H1 (cell line): ENCODE data around the gene SLC1A4. TPM values are rescaled to one million over a fixed set of nuclear protein-coding genes. Genes with fewer than 3 reads are reported as not detected.

Experiments used
- BACH1 ChIP-seq: IDR thresholded peaks from 2 replicates; pipeline ENCODE4 v1.6.1; 2012; ENCODE audit warnings: low read length, improper control_type of control experiment
- EGR1 ChIP-seq: IDR thresholded peaks from 2 replicates; pipeline ENCODE4 v1.6.1; 2011; ENCODE audit warnings: low read depth, low read length, borderline replicate concordance
- EP300 ChIP-seq, 2 experiments: IDR thresholded peaks; 1 replicate in 1 of 2; 2 replicates in 1 of 2; pipeline ENCODE4 v1.6.1; 2011 to 2012; ENCODE audit warnings: low read depth in 2 of 2, low read length in 2 of 2, mild to moderate bottlenecking in 2 of 2, borderline replicate concordance in 1 of 2, inconsistent platforms in 1 of 2, moderate library complexity in 1 of 2
- GTF2F1 ChIP-seq: IDR thresholded peaks from 2 replicates; pipeline ENCODE4 v1.6.1; 2012; ENCODE audit warnings: low read depth, low read length, improper control_type of control experiment, borderline replicate concordance
- KDM1A ChIP-seq: fragments of 200-600, 300-600 bp; sonication (generic); IDR thresholded peaks from 2 replicates; pipeline ENCODE4 v1.7.1; 2016; ENCODE audit warnings: mild to moderate bottlenecking, low read length, borderline replicate concordance
- POU5F1 ChIP-seq: IDR thresholded peaks from 2 replicates; pipeline ENCODE4 v1.6.1; 2011; ENCODE audit warnings: low read depth, mild to moderate bottlenecking, low read length, moderate library complexity
- RBBP5 ChIP-seq: IDR thresholded peaks from 2 replicates; pipeline ENCODE4 v1.7.1; 2012; ENCODE audit warnings: low read depth, mild to moderate bottlenecking, inconsistent platforms, low read length, moderate library complexity, borderline replicate concordance
- SAP30 ChIP-seq: fragments of 300-600 bp; sonication (generic); IDR thresholded peaks from 2 replicates; pipeline ENCODE4 v1.7.1; 2012; ENCODE audit warnings: low read length, moderate library complexity, mild to moderate bottlenecking, inconsistent platforms; ENCODE audit not compliant: insufficient read depth, insufficient replicate concordance
- SUZ12 ChIP-seq: fragments of 200-600 bp; sonication (generic); IDR thresholded peaks from 2 replicates; pipeline ENCODE4 v1.6.1; 2012; ENCODE audit warnings: mild to moderate bottlenecking, inconsistent platforms, low read length, moderate library complexity, mixed read lengths
- TAF7 ChIP-seq: optimal IDR thresholded peaks from 2 replicates; pipeline ENCODE3; 2011; ENCODE audit warnings: low read depth, mild to moderate bottlenecking, inconsistent platforms, low read length, moderate library complexity, borderline replicate concordance
- polyA plus RNA-seq, 7 experiments: library from polyadenylated mRNA; depleted of rRNA in 3 of 7; stranded (reverse) in 5 of 7; unstranded in 2 of 7; fragments of >200 nt in 5 of 7; fragments of 200-250 nt in 2 of 7; gene quantifications; 1 replicate in 5 of 7; 2 replicates in 1 of 7; 4 replicates in 1 of 7; pipeline versions ENCODE4 v1.2.1 to v1.2.3, GENCODE V29; 2011 to 2013; ENCODE audit warnings: missing spikeins in 2 of 7, mixed read lengths in 2 of 7
- total RNA-seq: library from RNA; stranded (reverse); fragmentation: NEBNext Ultra II Directional; extraction: Animal tissue kit (Norgen Biotek cat#: 25700); gene quantifications from 2 replicates; pipeline ENCODE4 v1.2.1, GENCODE V29; 2021

The SLC1A4 gene
- total and polyA plus RNA-seq, 2 of the 8 experiments (the other 6 are each of a cell fraction or from before 2014, with no cell fraction given), result 0.44 to 0.86 TPM

DNA sequence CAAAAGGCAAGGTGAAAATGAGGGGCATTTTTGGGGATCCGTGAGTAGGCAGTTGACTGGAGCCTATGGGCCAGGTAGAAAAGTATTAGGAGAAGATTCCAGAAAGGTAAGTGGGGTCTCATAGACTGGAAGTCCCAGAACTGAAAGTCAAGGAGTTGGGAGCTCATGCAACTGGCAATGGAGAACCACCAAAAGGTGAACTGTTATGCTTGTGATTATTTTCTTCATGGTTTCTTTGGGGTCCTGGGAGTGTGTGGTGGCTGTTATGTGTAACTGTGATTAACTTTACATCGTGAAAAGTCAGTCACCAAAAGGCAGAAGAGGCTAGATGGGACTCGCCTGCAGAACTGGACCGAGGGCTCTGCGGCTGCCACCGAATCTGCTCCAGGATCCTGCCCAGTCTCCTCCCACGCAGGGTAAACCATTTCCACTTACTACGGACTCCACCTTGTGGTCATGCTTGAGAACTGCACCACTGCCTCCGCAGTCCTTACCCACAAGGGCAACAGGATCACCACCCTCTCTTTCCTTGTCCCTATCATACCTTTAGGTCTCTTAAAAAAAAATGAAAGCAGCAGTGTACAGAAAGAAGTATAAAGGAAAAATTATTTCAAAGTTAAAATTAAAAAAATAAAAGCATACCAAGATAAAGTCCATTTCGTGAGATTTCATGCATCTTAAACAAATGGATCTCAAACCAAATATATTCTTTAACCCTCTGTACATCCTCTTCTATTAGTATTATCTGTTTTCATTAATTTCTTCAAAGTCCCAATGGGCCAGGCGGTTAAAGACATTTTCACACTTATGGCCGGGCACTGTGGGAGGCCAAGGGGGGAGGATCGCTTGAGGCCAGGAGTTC lies 51.4 kb downstream of the SLC1A4 start (continued):
- TF ChIP-seq BACH1, result peak; percentile 59; the same call in 1 of the 2 replicates
- no peak for TF ChIP-seq EP300 (IDR thresholded peaks at IDR 0.05; ENCODE audit: borderline replicate concordance in 1 of 2, low read depth in 2 of 2, low read length in 2 of 2)
- no peak for TF ChIP-seq TAF7
- TF ChIP-seq RBBP5, result no peak
- TF ChIP-seq GTF2F1, result no peak
- TF ChIP-seq KDM1A, result no peak
- no peak for TF ChIP-seq SAP30
- TF ChIP-seq POU5F1, result no peak
- TF ChIP-seq SUZ12, result no peak
- TF ChIP-seq EGR1, result peak; percentile 97
